GM12878 (cell line): ENCODE results near the gene TAS2R60. TPM values are rescaled to one million over a fixed set of nuclear protein-coding genes. Genes with fewer than 3 reads are reported as not detected.

Experiments used
- ATAC-seq: fragments of 200-7000 bp; cut with Tn5 transposase; 3 replicates; pipeline ENCODE4 v1.9.1; 2020; ENCODE audit warnings: mild to moderate bottlenecking, moderate library complexity
- BruUV-seq: library from RNA; stranded (reverse); fragments of 400-500 nt; replicated peaks from 2 replicates; lab custom pipeline; 2021; lab: Mats Ljungman, UMichigan
- CTCF ChIA-PET: fragments of 300-600 bp; sonication (Branson Sonifier 250); formaldehyde crosslinking; extraction: SDS; loops from one replicate; lab custom pipeline; 2021; ENCODE audit warnings: inconsistent platforms; lab: Yijun Ruan, JAX
- POLR2A ChIA-PET: fragments of 350-600 bp; formaldehyde crosslinking; extraction: SDS; loops from one replicate; lab custom pipeline; 2021; ENCODE audit warnings: inconsistent platforms; lab: Charles Lee
- RAD21 ChIA-PET: fragments of 300-600 bp; sonication (Branson Sonifier 250); formaldehyde crosslinking; loops from one replicate; lab custom pipeline; 2023; ENCODE audit warnings: antibody characterized with exemption; ENCODE audit not compliant: unreplicated experiment; lab: Charles Lee
- SMC1A ChIA-PET: fragments of 300-600 bp; sonication (Branson Sonifier 250); formaldehyde crosslinking; loops from one replicate; lab custom pipeline; 2023; ENCODE audit not compliant: unreplicated experiment, uncharacterized antibody; lab: Charles Lee
- DNase-seq: peaks from one replicate; pipeline ENCODE4 v3.0.0-alpha.2; 2011; ENCODE audit warnings: low read depth, low spot score
- FAIRE-seq: peaks from 3 replicates; lab custom pipeline; 2011; peaks lifted over from hg19 to GRCh38; lab: Jason Lieb, UNC
- H2AFZ ChIP-seq: 2 replicates; pipeline ENCODE4 v1.6.0; 2011; ENCODE audit warnings: low read depth, low read length, control low read depth; ENCODE audit not compliant: control insufficient read depth
- H3K27ac ChIP-seq: 2 replicates; pipeline ENCODE4 v1.5.1; 2011; ENCODE audit warnings: control low read depth; ENCODE audit not compliant: control insufficient read depth, insufficient read depth
- H3K27me3 ChIP-seq, 2 experiments: replicated peaks in 1 of 2; 2 replicates each; pipeline versions ENCODE4 v1.6.0 to v1.6.1; 2011; ENCODE audit warnings: low read length in 1 of 2; ENCODE audit not compliant: control insufficient read depth in 2 of 2, insufficient read depth in 2 of 2
- H3K36me3 ChIP-seq, 2 experiments: 2 replicates each; pipeline ENCODE4 v1.5.1; 2011; ENCODE audit warnings: low read length in 1 of 2; ENCODE audit not compliant: control insufficient read depth in 2 of 2, insufficient read depth in 2 of 2
- H3K4me1 ChIP-seq: 2 replicates; pipeline ENCODE4 v1.6.1; 2011; ENCODE audit warnings: mild to moderate bottlenecking, low read length, moderate library complexity, mixed read lengths; ENCODE audit not compliant: control insufficient read depth, insufficient read depth
- H3K4me2 ChIP-seq: 2 replicates; pipeline ENCODE4 v1.6.0; 2011; ENCODE audit warnings: control low read depth; ENCODE audit not compliant: control insufficient read depth, insufficient read depth
- H3K4me3 ChIP-seq: fragments of 200-600 bp; sonication (generic); 2 replicates; pipeline ENCODE4 v1.5.1; 2016
- H3K79me2 ChIP-seq: 2 replicates; pipeline ENCODE4 v1.6.0; 2011; ENCODE audit warnings: low read length; ENCODE audit not compliant: control insufficient read depth, insufficient read depth
- H3K9ac ChIP-seq: 2 replicates; pipeline ENCODE4 v1.8.0; 2011; ENCODE audit warnings: low read length, control low read depth, mixed read lengths; ENCODE audit not compliant: control insufficient read depth, insufficient read depth
- H3K9me3 ChIP-seq: replicated peaks from 3 replicates; pipeline ENCODE4 v1.5.1; 2011; ENCODE audit warnings: mild to moderate bottlenecking, low read length; ENCODE audit not compliant: control insufficient read depth, insufficient read depth
- H4K20me1 ChIP-seq: 2 replicates; pipeline ENCODE4 v1.6.0; 2011; ENCODE audit not compliant: control insufficient read depth, insufficient read depth
- CHD1 ChIP-seq: IDR thresholded peaks from 2 replicates; pipeline ENCODE4 v1.6.1; 2012; ENCODE audit warnings: low read depth, low read length, improper control_type of control experiment
- CHD2 ChIP-seq: IDR thresholded peaks from 2 replicates; pipeline ENCODE4 v1.6.1; 2011; ENCODE audit warnings: low read depth, low read length, improper control_type of control experiment, borderline replicate concordance
- ETV6 ChIP-seq, 2 experiments: fragments of 450-650 bp in 1 of 2; IDR thresholded peaks in 1 of 2; conservative IDR thresholded peaks in 1 of 2; 2 replicates each; pipeline ENCODE4 v1.6.1; 2014; ENCODE audit warnings: antibody characterized with exemption in 1 of 2, borderline replicate concordance in 1 of 2, low read depth in 1 of 2, mild to moderate bottlenecking in 1 of 2, moderate library complexity in 1 of 2
- HDAC2 ChIP-seq: fragments of 200-600 bp; sonication (generic); IDR thresholded peaks from 2 replicates; pipeline ENCODE4 v1.6.1; 2017
- IKZF2 ChIP-seq, 2 experiments: fragments of 450-650 bp; IDR thresholded peaks; 2 replicates each; pipeline ENCODE4 v1.6.1; 2017; ENCODE audit warnings: mild to moderate bottlenecking in 2 of 2, moderate library complexity in 2 of 2
- JUND ChIP-seq: IDR thresholded peaks from 2 replicates; pipeline ENCODE4 v1.6.1; 2012; ENCODE audit warnings: low read depth, mild to moderate bottlenecking, low read length, improper control_type of control experiment, moderate library complexity
- MTA3 ChIP-seq: IDR thresholded peaks from 2 replicates; pipeline ENCODE4 v1.6.1; 2012; ENCODE audit warnings: low read length, inconsistent platforms, borderline replicate concordance
- NFYA ChIP-seq: IDR thresholded peaks from 2 replicates; pipeline ENCODE4 v1.6.1; 2011; ENCODE audit warnings: low read depth, mild to moderate bottlenecking, low read length, improper control_type of control experiment, borderline replicate concordance
- SIN3A ChIP-seq: IDR thresholded peaks from 2 replicates; pipeline ENCODE4 v1.6.1; 2012; ENCODE audit warnings: low read depth, low read length, improper control_type of control experiment
- TCF7 ChIP-seq: IDR thresholded peaks from 2 replicates; pipeline ENCODE4 v1.6.1; 2014; ENCODE audit warnings: antibody characterized with exemption, borderline replicate concordance
- WGBS: methylation state at CpG from one replicate; pipeline ENCODE4 v1.1.6; 2016; ENCODE audit warnings: low lambda C conversion rate; ENCODE audit not compliant: insufficient replicate concordance, insufficient coverage; ENCODE audit errors: missing lambda C conversion rate; 5-methylcytosine and 5-hydroxymethylcytosine counted together
- in situ Hi-C: fragments of 300-500 bp; cut with MboI; formaldehyde crosslinking; loops from 9 replicates; pipeline ENCODE4 v1.14.3; 2018; ENCODE audit warnings: mixed read lengths
- intact Hi-C: fragments of 100-400 bp; cut with micrococcal nuclease; formaldehyde crosslinking; loops from one replicate; pipeline ENCODE4 v1.14.2; 2022; ENCODE audit not compliant: unreplicated experiment
- polyA plus RNA-seq, 11 experiments: library from polyadenylated mRNA; depleted of rRNA in 4 of 11; unstranded in 6 of 11; stranded (reverse) in 5 of 11; fragments of >200 nt; fragmentation: Nextera tagmentation in 4 of 11; fragmentation: Illumina TruSeq in 1 of 11; extraction: Ambion mirVana in 4 of 11; extraction: Trizol in 1 of 11; gene quantifications; 1 replicate in 1 of 11; 2 replicates in 10 of 11; pipeline versions ENCODE4 v1.2.1 to v1.2.3, GENCODE V29; 2011 to 2016; ENCODE audit warnings: inconsistent platforms in 2 of 11, missing spikeins in 2 of 11, low read depth in 1 of 11
- total RNA-seq, 4 experiments: library from RNA; depleted of rRNA in 3 of 4; stranded (reverse); fragments of >200 nt in 3 of 4; fragmentation: Illumina TruSeq in 1 of 4; extraction: Trizol in 1 of 4; gene quantifications; 2 replicates each; pipeline versions ENCODE4 v1.2.1 to v1.2.3, GENCODE V29; 2013 to 2021
- TF ChIP-seq, protein P1 (sequence below), 3 experiments: IDR thresholded peaks in 2 of 3; conservative IDR thresholded peaks in 1 of 3; 2 replicates each; pipeline ENCODE4 v1.5.1; 2011; ENCODE audit warnings: low read depth in 3 of 3, low read length in 3 of 3, mild to moderate bottlenecking in 3 of 3, control low read depth in 2 of 3, moderate library complexity in 2 of 3, inconsistent platforms in 1 of 3, mixed read lengths in 1 of 3; ENCODE audit not compliant: control insufficient read depth in 2 of 3, insufficient read depth in 1 of 3; ENCODE audit errors: extremely low read depth in 1 of 3
- TF ChIP-seq, protein P2 (sequence below): fragments of 150-350 bp; IDR thresholded peaks from 2 replicates; pipeline ENCODE4 v1.6.1; 2016; ENCODE audit warnings: low read depth, low read length
- TF ChIP-seq, protein P3 (sequence below): fragments of 150-350 bp; IDR thresholded peaks from 2 replicates; pipeline ENCODE4 v1.6.1; 2014; ENCODE audit warnings: mild to moderate bottlenecking, low read depth, low read length
- TF ChIP-seq, protein P4 (sequence below): fragments of 450-650 bp; IDR thresholded peaks from 2 replicates; pipeline ENCODE4 v1.6.1; 2017; ENCODE audit warnings: antibody characterized with exemption, mild to moderate bottlenecking, moderate library complexity

TAS2R60 gene
- total and polyA plus RNA-seq, 10 of the 15 experiments (the other 5 are each of a cell fraction or from before 2014, with no cell fraction given), result not detected

DNA sequence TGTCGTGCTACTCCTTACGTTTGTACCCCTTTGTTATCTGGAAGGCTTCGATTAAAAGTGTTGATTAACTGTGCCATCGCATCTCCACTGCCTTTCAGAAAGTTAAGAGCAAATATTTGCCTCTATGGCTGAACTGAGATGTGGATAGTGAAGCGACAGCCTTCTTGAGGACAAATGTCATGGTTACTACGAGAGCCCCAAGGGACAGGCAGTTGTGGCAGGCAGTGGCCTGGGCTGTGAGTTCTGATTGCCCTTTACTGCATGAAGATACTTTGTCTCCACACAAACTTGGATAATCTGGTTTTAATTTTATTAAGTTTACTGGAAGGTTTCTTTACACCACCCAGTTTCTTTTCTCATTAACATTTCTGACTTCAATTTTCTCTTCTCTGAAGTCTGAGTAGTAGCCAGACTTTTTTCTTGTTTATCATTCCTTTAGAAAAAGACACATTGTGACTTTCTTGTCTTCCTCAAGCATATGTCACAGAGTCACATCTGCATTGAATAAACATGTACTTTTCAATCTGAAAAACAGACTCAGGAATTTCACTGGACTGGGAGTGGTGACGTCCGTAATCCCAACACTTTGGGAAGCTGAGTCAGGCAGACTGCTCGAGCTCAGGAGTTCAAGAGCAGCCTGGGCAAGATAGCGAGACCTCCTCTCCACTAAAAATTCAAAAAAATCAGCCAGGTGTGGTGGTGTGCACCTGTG, 36.0 kb downstream of the TAS2R60 start:
- H3K4me2 ChIP-seq, result no peak overlapping the region
- in situ Hi-C loops (no loop called here), intact Hi-C loops (no loop called here)
- H3K9me3 ChIP-seq, result no peaks in the 10 kb centered on the region
- H3K27me3 ChIP-seq, result no peaks in the 10 kb centered on the region
- no peak overlapping the region for H2AFZ ChIP-seq
- ChIA-PET CTCF (no interaction called here), SMC1A (no interaction called here), POLR2A (no interaction called here), RAD21 (no interaction called here)
- no peak for DNase-seq
- H3K36me3 ChIP-seq, result no peaks in the 10 kb centered on the region
- H3K27ac ChIP-seq, result no peak overlapping the region
- H3K4me3 ChIP-seq, result no peak overlapping the region
- ATAC-seq, result no peak
- no TSS peak for BruUV-seq
- H3K4me1 ChIP-seq, result no peaks in the 10 kb centered on the region
- no peak for FAIRE-seq
- no peak overlapping the region for H3K9ac ChIP-seq
- 16% methylated on average over 10 of the region's 10 CpGs for WGBS
- no peaks in the 10 kb centered on the region for H3K79me2 ChIP-seq
- no peaks in the 10 kb centered on the region for H4K20me1 ChIP-seq
- TF ChIP-seq NFYA (no peak), ETV6 (conservative IDR thresholded peaks at IDR 0.05 in 1 of 2, IDR thresholded peaks at IDR 0.05 in 1 of 2; ENCODE audit: borderline replicate concordance in 1 of 2, low read depth in 1 of 2) (no peak), HDAC2 (no peak), JUND (no peak), TCF7 (no peak), IKZF2 (IDR thresholded peaks at IDR 0.05) (no peak), MTA3 (no peak), CHD2 (no peak), CHD1 (no peak), SIN3A (no peak)
- TF ChIP-seq, protein P1, sequence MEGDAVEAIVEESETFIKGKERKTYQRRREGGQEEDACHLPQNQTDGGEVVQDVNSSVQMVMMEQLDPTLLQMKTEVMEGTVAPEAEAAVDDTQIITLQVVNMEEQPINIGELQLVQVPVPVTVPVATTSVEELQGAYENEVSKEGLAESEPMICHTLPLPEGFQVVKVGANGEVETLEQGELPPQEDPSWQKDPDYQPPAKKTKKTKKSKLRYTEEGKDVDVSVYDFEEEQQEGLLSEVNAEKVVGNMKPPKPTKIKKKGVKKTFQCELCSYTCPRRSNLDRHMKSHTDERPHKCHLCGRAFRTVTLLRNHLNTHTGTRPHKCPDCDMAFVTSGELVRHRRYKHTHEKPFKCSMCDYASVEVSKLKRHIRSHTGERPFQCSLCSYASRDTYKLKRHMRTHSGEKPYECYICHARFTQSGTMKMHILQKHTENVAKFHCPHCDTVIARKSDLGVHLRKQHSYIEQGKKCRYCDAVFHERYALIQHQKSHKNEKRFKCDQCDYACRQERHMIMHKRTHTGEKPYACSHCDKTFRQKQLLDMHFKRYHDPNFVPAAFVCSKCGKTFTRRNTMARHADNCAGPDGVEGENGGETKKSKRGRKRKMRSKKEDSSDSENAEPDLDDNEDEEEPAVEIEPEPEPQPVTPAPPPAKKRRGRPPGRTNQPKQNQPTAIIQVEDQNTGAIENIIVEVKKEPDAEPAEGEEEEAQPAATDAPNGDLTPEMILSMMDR (IDR thresholded peaks at IDR 0.05 in 2 of 3, conservative IDR thresholded peaks at IDR 0.05 in 1 of 3; ENCODE audit: control insufficient read depth in 2 of 3, extremely low read depth in 1 of 3, insufficient read depth in 1 of 3, low read depth in 3 of 3, low read length in 3 of 3), result no peak
- TF ChIP-seq, protein P2, sequence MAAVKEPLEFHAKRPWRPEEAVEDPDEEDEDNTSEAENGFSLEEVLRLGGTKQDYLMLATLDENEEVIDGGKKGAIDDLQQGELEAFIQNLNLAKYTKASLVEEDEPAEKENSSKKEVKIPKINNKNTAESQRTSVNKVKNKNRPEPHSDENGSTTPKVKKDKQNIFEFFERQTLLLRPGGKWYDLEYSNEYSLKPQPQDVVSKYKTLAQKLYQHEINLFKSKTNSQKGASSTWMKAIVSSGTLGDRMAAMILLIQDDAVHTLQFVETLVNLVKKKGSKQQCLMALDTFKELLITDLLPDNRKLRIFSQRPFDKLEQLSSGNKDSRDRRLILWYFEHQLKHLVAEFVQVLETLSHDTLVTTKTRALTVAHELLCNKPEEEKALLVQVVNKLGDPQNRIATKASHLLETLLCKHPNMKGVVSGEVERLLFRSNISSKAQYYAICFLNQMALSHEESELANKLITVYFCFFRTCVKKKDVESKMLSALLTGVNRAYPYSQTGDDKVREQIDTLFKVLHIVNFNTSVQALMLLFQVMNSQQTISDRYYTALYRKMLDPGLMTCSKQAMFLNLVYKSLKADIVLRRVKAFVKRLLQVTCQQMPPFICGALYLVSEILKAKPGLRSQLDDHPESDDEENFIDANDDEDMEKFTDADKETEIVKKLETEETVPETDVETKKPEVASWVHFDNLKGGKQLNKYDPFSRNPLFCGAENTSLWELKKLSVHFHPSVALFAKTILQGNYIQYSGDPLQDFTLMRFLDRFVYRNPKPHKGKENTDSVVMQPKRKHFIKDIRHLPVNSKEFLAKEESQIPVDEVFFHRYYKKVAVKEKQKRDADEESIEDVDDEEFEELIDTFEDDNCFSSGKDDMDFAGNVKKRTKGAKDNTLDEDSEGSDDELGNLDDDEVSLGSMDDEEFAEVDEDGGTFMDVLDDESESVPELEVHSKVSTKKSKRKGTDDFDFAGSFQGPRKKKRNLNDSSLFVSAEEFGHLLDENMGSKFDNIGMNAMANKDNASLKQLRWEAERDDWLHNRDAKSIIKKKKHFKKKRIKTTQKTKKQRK, result no peak
- TF ChIP-seq, protein P3, sequence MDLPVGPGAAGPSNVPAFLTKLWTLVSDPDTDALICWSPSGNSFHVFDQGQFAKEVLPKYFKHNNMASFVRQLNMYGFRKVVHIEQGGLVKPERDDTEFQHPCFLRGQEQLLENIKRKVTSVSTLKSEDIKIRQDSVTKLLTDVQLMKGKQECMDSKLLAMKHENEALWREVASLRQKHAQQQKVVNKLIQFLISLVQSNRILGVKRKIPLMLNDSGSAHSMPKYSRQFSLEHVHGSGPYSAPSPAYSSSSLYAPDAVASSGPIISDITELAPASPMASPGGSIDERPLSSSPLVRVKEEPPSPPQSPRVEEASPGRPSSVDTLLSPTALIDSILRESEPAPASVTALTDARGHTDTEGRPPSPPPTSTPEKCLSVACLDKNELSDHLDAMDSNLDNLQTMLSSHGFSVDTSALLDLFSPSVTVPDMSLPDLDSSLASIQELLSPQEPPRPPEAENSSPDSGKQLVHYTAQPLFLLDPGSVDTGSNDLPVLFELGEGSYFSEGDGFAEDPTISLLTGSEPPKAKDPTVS, result no peak
- TF ChIP-seq, protein P4, sequence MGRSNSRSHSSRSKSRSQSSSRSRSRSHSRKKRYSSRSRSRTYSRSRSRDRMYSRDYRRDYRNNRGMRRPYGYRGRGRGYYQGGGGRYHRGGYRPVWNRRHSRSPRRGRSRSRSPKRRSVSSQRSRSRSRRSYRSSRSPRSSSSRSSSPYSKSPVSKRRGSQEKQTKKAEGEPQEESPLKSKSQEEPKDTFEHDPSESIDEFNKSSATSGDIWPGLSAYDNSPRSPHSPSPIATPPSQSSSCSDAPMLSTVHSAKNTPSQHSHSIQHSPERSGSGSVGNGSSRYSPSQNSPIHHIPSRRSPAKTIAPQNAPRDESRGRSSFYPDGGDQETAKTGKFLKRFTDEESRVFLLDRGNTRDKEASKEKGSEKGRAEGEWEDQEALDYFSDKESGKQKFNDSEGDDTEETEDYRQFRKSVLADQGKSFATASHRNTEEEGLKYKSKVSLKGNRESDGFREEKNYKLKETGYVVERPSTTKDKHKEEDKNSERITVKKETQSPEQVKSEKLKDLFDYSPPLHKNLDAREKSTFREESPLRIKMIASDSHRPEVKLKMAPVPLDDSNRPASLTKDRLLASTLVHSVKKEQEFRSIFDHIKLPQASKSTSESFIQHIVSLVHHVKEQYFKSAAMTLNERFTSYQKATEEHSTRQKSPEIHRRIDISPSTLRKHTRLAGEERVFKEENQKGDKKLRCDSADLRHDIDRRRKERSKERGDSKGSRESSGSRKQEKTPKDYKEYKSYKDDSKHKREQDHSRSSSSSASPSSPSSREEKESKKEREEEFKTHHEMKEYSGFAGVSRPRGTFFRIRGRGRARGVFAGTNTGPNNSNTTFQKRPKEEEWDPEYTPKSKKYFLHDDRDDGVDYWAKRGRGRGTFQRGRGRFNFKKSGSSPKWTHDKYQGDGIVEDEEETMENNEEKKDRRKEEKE, result no peak
